Neural progenitor cell (in vitro differentiated cells): ENCODE data around the gene TTC19.

ENCODE experiments used
- CTCF ChIP-seq: fragments of 200-600 bp; sonication (generic); IDR thresholded peaks from 2 replicates; pipeline ENCODE4 v1.5.1; 2017; ENCODE audit warnings: antibody characterized with exemption, mild to moderate bottlenecking
- EZH2phosphoT487 ChIP-seq: fragments of 200-600 bp; sonication (generic); IDR thresholded peaks from 2 replicates; pipeline ENCODE4 v1.6.1; 2017; ENCODE audit warnings: antibody characterized with exemption

DNA sequence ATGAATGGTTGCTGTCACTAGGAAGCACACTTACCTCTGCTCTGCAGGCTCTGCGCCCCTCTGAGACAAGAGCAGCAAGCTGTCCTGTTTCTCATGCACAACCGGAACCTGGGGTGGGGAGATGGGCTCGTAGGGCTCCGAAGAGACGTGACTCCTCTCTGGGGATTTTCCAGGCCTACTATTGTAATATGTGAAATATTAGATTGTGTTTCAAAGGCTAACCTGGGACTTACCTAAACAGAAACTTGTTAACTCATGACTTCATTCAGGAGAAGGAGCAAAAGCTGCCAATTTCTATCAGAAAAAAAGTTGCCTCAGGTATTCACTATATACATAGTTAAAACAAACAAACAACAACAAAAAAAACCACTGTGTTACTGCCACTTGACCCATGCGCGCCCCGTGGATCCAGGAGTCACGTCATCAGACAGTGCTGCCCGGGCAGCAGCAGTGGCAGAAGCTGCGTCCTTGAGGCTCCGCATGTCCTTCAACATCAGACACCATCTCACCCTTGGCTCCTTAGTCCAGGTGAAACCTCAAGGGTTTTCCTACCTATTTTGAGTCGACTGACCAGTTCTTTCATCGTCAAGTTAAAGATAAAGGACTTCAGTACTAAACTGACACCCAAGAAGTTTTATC, 49.3 kb downstream of the TTC19 start:
- TF ChIP-seq CTCF (no peak), EZH2phosphoT487 (no peak)
